Left lung (tissue), 10 donors: ENCODE measurements around the gene SYNE2. TPM values are rescaled to one million over a fixed set of nuclear protein-coding genes. Genes with fewer than 3 reads are reported as not detected.
A peak's percentile ranks its signal among the peaks of the same experiment; 100 is the strongest.

Source experiments
- ATAC-seq: fragments of 200-7000 bp; cut with Tn5 transposase; one replicate; pipeline ENCODE4 v1.9.1; 2020; ENCODE audit warnings: moderate library complexity
- DNase-seq, 4 donors: peaks; one replicate each; pipeline ENCODE4 v3.0.0-alpha.2; 2013 to 2020
- H3K27ac ChIP-seq, 2 donors: fragments of 200-600 bp; sonication (generic) in 1 of 2; one replicate each; pipeline versions ENCODE4 v1.5.0 to v1.8.0; 2020 to 2021
- H3K27me3 ChIP-seq, 2 donors: fragments of 200-600 bp; sonication (generic) in 1 of 2; one replicate each; pipeline versions ENCODE4 v1.5.0 to v1.8.0; 2020 to 2021
- H3K36me3 ChIP-seq, 2 donors: fragments of 200-600 bp; sonication (generic) in 1 of 2; one replicate each; pipeline versions ENCODE4 v1.5.0 to v1.8.0; 2020 to 2021
- H3K4me1 ChIP-seq, 2 donors: fragments of 200-600 bp; one replicate each; pipeline ENCODE4 v1.8.0; 2021
- H3K4me3 ChIP-seq, 2 donors: fragments of 200-600 bp; sonication (generic) in 1 of 2; one replicate each; pipeline versions ENCODE4 v1.5.0 to v1.8.0; 2020 to 2021; ENCODE audit warnings: mild to moderate bottlenecking in 1 of 2
- H3K9me3 ChIP-seq, 2 donors: fragments of 200-600 bp; sonication (generic) in 1 of 2; one replicate each; pipeline versions ENCODE4 v1.5.0 to v1.8.0; 2020 to 2021
- CTCF ChIP-seq, 2 donors: fragments of 200-600 bp; sonication (generic) in 1 of 2; IDR thresholded peaks; one replicate each; pipeline versions ENCODE4 v1.5.0 to v1.8.0; 2021; ENCODE audit warnings: antibody characterized with exemption in 2 of 2
- intact Hi-C, 2 donors: fragments of 100-400 bp; cut with DNase I; formaldehyde crosslinking; loops; one replicate each; pipeline versions ENCODE4 v1.11.2 to v1.14.2; 2022
- polyA plus RNA-seq, 6 donors: library from polyadenylated mRNA; unstranded; fragments of 120-200 nt; gene quantifications; one replicate each; pipeline ENCODE4 v1.2.1, GENCODE V29; 2013; ENCODE audit not compliant: insufficient read length in 6 of 6
- total RNA-seq, 2 donors: library from RNA; stranded (reverse); fragmentation: NEBNext Ultra II Directional; extraction: Animal tissue kit (Norgen Biotek cat#: 25700); gene quantifications; one replicate each; pipeline ENCODE4 v1.2.1, GENCODE V29; 2021
- donor health status: DM: no; HTN: yes; CAD: no.
- donor health status: DM: no; HTN: no; CAD: no.

The SYNE2 gene
- total and polyA plus RNA-seq, 8 donors = 59.6 to 109 (median 88.5) TPM

DNA sequence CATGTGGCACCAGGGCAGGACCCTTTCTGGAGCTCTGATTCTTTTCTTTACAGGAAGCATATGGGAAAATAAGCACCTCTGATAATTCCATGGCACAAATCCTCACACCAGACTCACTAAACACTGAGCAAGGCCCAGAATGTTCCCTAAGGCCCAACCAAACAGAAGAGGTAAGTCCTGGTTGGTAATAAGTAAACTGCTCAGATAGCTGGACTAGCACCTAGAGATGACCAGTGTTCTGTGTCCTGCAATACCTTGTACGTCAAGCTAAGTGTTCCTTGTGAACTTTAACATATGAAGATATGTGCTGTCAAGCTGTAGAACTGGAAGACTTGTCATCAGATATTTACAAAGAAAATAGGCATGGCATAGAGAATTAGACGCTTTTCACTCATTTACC, 254.6 kb downstream of the SYNE2 start:
- TF ChIP-seq CTCF (IDR thresholded peaks at IDR 0.05) = no peak
- DNase-seq (no peak), ATAC-seq (no peak)
- no peaks in the 10 kb centered on the region for H3K9me3 ChIP-seq
- H3K4me3 ChIP-seq = no peak overlapping the region
- H3K27me3 ChIP-seq = no peaks in the 10 kb centered on the region
- no peak overlapping the region for H3K27ac ChIP-seq
- no peaks in the 10 kb centered on the region for H3K4me1 ChIP-seq
- peaks cover 0 to 36% of the 10 kb centered on the region in 2 donors for H3K36me3 ChIP-seq
- intact Hi-C loops = no loop called here

DNA sequence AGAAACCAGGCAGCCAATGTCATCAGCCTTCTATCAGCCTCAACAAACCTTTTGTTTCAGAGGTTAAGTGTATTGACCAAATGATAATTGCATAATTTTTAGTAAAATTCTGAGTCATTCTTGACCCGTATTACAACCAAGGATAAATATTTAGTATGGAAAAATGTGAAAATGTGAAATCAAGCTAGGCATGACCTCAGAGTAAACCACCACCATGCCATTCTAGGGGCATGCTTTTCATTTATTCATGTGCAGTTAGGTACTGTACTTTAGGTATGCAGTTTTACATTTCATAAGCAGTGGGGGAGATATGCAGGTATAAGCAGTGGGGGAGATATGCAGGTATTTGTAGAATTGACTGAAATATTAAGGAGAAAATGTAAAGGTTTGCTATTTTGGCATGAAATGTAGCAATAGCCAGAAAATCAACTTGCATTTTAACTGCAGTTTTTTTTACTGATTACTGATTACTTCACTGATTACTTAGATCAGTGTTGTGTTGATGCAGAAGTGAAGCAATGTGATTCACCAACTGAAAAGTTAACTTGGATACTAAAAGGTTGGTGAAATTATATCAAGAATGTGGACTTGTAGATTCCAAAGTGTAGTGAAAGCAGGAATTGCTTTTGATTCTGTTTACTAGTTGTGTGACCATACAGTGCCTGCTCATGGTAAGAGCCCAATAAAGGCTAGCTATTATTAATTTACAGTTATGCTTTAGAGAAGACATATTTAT, 257.2 kb downstream of the SYNE2 start:
- intact Hi-C loops = no loop called here
- Histone ChIP-seq H3K9me3 (no peaks in the 10 kb centered on the region), H3K27ac (no peak overlapping the region), H3K27me3 (no peaks in the 10 kb centered on the region), H3K4me3 (no peak overlapping the region), H3K4me1 (no peaks in the 10 kb centered on the region), H3K36me3 (peaks cover 0 to 37% of the 10 kb centered on the region in 2 donors)
- ATAC-seq (no peak), DNase-seq (no peak)
- TF ChIP-seq CTCF (IDR thresholded peaks at IDR 0.05) = no peak

- DNase-seq (no peak), ATAC-seq (no peak)
- intact Hi-C loops = no loop called here
- H3K4me1 ChIP-seq = no peaks in the 10 kb centered on the region
- no peak for TF ChIP-seq CTCF (IDR thresholded peaks at IDR 0.05)
- H3K27me3 ChIP-seq = no peaks in the 10 kb centered on the region
- no peaks in the 10 kb centered on the region for H3K9me3 ChIP-seq
- H3K27ac ChIP-seq = no peak overlapping the region
- peaks cover 0 to 43% of the 10 kb centered on the region in 2 donors for H3K36me3 ChIP-seq
- H3K4me3 ChIP-seq = no peak overlapping the region
Observed at GRCh38 chr14:64110802-64111201, 258.0 kb downstream of the SYNE2 start.

GRCh38 chr14:64112867-64113678, 260.3 kb downstream of the SYNE2 start:
- H3K9me3 ChIP-seq = no peaks in the 10 kb centered on the region
- no peak overlapping the region for H3K27ac ChIP-seq
- TF ChIP-seq CTCF (IDR thresholded peaks at IDR 0.05) = no peak
- DNase-seq = no peak
- no peaks in the 10 kb centered on the region for H3K4me1 ChIP-seq
- ATAC-seq = peak; percentile 43
- no peaks in the 10 kb centered on the region for H3K27me3 ChIP-seq
- intact Hi-C loops = no loop called here
- no peak overlapping the region for H3K4me3 ChIP-seq
- H3K36me3 ChIP-seq = peaks cover 0 to 33% of the 10 kb centered on the region in 2 donors

GRCh38 chr14:64114166-64114565, 261.4 kb downstream of the SYNE2 start:
- Histone ChIP-seq H3K4me1 (no peaks in the 10 kb centered on the region), H3K9me3 (no peaks in the 10 kb centered on the region), H3K27me3 (no peaks in the 10 kb centered on the region), H3K27ac (no peak overlapping the region), H3K4me3 (no peak overlapping the region), H3K36me3 (peaks cover 0 to 27% of the 10 kb centered on the region in 2 donors)
- intact Hi-C loops = no loop called here
- ATAC-seq = no peak
- DNase-seq = peak in 1 of 4 donors; percentile 19
- no peak for TF ChIP-seq CTCF (IDR thresholded peaks at IDR 0.05)
